Measurements from ENCODE around the gene EBI3. TPM values are rescaled to one million over a fixed set of nuclear protein-coding genes. Genes with fewer than 3 reads are reported as not detected.

The EBI3 gene
- total RNA-seq = 0.49 TPM
- long read RNA-seq, partial matches to known transcripts = 0 of 1 reads
- long read RNA-seq, other reads (novel, unspliced or antisense) = 0 of 1 reads

GRCh38 chr19:4229179-4229931 lies at the start of gene EBI3:
Gene EBI3, plus strand, starts transcription at chr19:4229523. Its CDS starts 28 bp downstream, at chr19:4229551.
- intact Hi-C loops (cut with micrococcal nuclease) = no loop called here
- Histone ChIP-seq H3K4me1 (peaks cover 6% of the 10 kb centered on the region), H3K27me3 (ENCODE audit: low read depth) (peaks cover 93% of the 10 kb centered on the region), H3K9me3 (replicated peaks) (no peaks in the 10 kb centered on the region), H3K27ac (replicated peaks) (no peak within 1 kb of the TSS), H3K36me3 (no peaks in the 10 kb centered on the region), H3K4me3 (peak within 1 kb of the TSS; percentile 17)
- DNase-seq = peak; percentile 36
- TF ChIP-seq CTCF (IDR thresholded peaks at IDR 0.05; ENCODE audit: borderline replicate concordance) = no peak

- H3K4me3 ChIP-seq = peak overlapping the region; percentile 93
Observed at GRCh38 chr19:4181053-4181508, 48.2 kb upstream of the EBI3 start.

GRCh38 chr19:4182084-4182810 lies 47.1 kb upstream of the EBI3 start, which contains the start of the genes ANKRD24 and SIRT6:
Gene ANKRD24, plus strand, starts transcription at chr19:4182689. Its CDS starts 3,737 bp downstream, at chr19:4186426.
Gene SIRT6, minus strand, starts transcription at chr19:4182563. Its CDS starts 24 bp downstream, at chr19:4182539.
- peaks cover 25% of the 10 kb centered on the region for H3K4me1 ChIP-seq
- peaks cover 33% of the 10 kb centered on the region for H3K36me3 ChIP-seq
- peak within 1 kb of the TSS; percentile 93 for H3K4me3 ChIP-seq
- intact Hi-C loops (cut with micrococcal nuclease) = no loop called here
- peak within 1 kb of the TSS; percentile 89 for H3K27ac ChIP-seq (replicated peaks)
- TF ChIP-seq CTCF (IDR thresholded peaks at IDR 0.05; ENCODE audit: borderline replicate concordance) = no peak
- peaks cover under 1% of the 10 kb centered on the region for H3K27me3 ChIP-seq (ENCODE audit: low read depth)
- peak; percentile 96 for DNase-seq
- no peaks in the 10 kb centered on the region for H3K9me3 ChIP-seq (replicated peaks)

More at GRCh38 chr19:4181053-4181508, 48.2 kb upstream of the EBI3 start:
- H3K36me3 ChIP-seq = peaks cover 41% of the 10 kb centered on the region
- H3K27ac ChIP-seq (replicated peaks) = no peak overlapping the region
- TF ChIP-seq CTCF (IDR thresholded peaks at IDR 0.05; ENCODE audit: borderline replicate concordance) = no peak
- intact Hi-C loops (cut with micrococcal nuclease) = no loop called here
- peaks cover 25% of the 10 kb centered on the region for H3K4me1 ChIP-seq
- no peaks in the 10 kb centered on the region for H3K27me3 ChIP-seq (ENCODE audit: low read depth)
- DNase-seq = no peak
- H3K9me3 ChIP-seq (replicated peaks) = no peaks in the 10 kb centered on the region

- H3K4me3 ChIP-seq = no peak overlapping the region
- no peaks in the 10 kb centered on the region for H3K9me3 ChIP-seq (replicated peaks)
- H3K27ac ChIP-seq (replicated peaks) = no peak overlapping the region
- peaks cover 9% of the 10 kb centered on the region for H3K27me3 ChIP-seq (ENCODE audit: low read depth)
- peaks cover 14% of the 10 kb centered on the region for H3K36me3 ChIP-seq
- no peak for DNase-seq
- no peak for TF ChIP-seq CTCF (IDR thresholded peaks at IDR 0.05; ENCODE audit: borderline replicate concordance)
- intact Hi-C loops (cut with micrococcal nuclease) = no loop called here
- H3K4me1 ChIP-seq = peaks cover 25% of the 10 kb centered on the region
Observed at GRCh38 chr19:4183967-4184717, 45.2 kb upstream of the EBI3 start.

Measured in left ventricle myocardium inferior (tissue), 1 donor.